Ishikawa (cell line): Measurements from ENCODE around the gene BLOC1S4.

Experiments
- CEBPB ChIP-seq: IDR thresholded peaks from 2 replicates; pipeline ENCODE4 v1.6.1; 2012
- CREB1 ChIP-seq: IDR thresholded peaks from 2 replicates; pipeline ENCODE4 v1.6.1; 2012; ENCODE audit warnings: low read depth
- EGR1 ChIP-seq: IDR thresholded peaks from 2 replicates; pipeline ENCODE4 v1.6.1; 2012
- EP300 ChIP-seq: IDR thresholded peaks from 2 replicates; pipeline ENCODE4 v1.6.1; 2012; ENCODE audit warnings: borderline replicate concordance
- FOXM1 ChIP-seq: IDR thresholded peaks from 2 replicates; pipeline ENCODE4 v1.6.1; 2012; ENCODE audit warnings: low read depth, borderline replicate concordance
- NFIC ChIP-seq: IDR thresholded peaks from 2 replicates; pipeline ENCODE4 v1.6.1; 2012
- TEAD4 ChIP-seq: IDR thresholded peaks from 2 replicates; pipeline ENCODE4 v1.6.1; 2012
- ZBTB7A ChIP-seq: IDR thresholded peaks from 2 replicates; pipeline ENCODE4 v1.6.1; 2012; ENCODE audit warnings: low read depth
- TF ChIP-seq, protein P1 (sequence below): IDR thresholded peaks from 2 replicates; pipeline ENCODE4 v1.6.1; 2012
- TF ChIP-seq, protein P2 (sequence below): IDR thresholded peaks from 2 replicates; pipeline ENCODE4 v1.6.1; 2012; ENCODE audit warnings: low read depth, mild to moderate bottlenecking

DNA sequence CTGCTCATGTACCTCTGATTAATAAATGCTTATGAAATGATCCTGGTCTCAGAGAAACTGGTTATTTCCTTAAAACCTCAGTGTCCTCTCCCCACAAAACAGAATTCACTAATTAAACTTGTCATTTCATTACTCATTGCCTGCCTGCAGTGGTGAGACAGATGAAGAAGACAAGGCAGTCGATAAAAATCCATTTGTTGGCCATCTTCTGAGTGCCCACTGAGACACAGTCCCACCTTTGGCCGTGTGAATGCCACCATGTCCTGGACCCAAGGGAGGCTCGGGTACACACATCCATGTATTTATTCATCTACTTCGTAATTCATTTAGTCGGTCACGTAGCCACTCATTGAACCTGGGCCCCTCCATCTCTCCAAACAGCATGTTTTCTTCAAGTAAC is 18.8 kb upstream of the BLOC1S4 start:
- TF ChIP-seq CEBPB, result no peak
- TF ChIP-seq, protein P1, sequence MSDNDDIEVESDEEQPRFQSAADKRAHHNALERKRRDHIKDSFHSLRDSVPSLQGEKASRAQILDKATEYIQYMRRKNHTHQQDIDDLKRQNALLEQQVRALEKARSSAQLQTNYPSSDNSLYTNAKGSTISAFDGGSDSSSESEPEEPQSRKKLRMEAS, result no peak
- no peak for TF ChIP-seq CREB1
- TF ChIP-seq, protein P2, sequence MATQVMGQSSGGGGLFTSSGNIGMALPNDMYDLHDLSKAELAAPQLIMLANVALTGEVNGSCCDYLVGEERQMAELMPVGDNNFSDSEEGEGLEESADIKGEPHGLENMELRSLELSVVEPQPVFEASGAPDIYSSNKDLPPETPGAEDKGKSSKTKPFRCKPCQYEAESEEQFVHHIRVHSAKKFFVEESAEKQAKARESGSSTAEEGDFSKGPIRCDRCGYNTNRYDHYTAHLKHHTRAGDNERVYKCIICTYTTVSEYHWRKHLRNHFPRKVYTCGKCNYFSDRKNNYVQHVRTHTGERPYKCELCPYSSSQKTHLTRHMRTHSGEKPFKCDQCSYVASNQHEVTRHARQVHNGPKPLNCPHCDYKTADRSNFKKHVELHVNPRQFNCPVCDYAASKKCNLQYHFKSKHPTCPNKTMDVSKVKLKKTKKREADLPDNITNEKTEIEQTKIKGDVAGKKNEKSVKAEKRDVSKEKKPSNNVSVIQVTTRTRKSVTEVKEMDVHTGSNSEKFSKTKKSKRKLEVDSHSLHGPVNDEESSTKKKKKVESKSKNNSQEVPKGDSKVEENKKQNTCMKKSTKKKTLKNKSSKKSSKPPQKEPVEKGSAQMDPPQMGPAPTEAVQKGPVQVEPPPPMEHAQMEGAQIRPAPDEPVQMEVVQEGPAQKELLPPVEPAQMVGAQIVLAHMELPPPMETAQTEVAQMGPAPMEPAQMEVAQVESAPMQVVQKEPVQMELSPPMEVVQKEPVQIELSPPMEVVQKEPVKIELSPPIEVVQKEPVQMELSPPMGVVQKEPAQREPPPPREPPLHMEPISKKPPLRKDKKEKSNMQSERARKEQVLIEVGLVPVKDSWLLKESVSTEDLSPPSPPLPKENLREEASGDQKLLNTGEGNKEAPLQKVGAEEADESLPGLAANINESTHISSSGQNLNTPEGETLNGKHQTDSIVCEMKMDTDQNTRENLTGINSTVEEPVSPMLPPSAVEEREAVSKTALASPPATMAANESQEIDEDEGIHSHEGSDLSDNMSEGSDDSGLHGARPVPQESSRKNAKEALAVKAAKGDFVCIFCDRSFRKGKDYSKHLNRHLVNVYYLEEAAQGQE, result no peak
- no peak for TF ChIP-seq EP300
- no peak for TF ChIP-seq TEAD4
- no peak for TF ChIP-seq NFIC
- no peak for TF ChIP-seq ZBTB7A
- no peak for TF ChIP-seq EGR1
- TF ChIP-seq FOXM1, result no peak
